DOHH2 (cell line): ENCODE data around the gene ANTXRL.

Source experiments
- EZH2phosphoT487 ChIP-seq: fragments of 200-600 bp; sonication (generic); IDR thresholded peaks from 2 replicates; pipeline ENCODE4 v1.6.1; 2017; ENCODE audit warnings: borderline replicate concordance, mild to moderate bottlenecking, antibody characterized with exemption, low read length, moderate library complexity, mixed read lengths
- TF ChIP-seq, protein P1 (sequence below): fragments of 200-600 bp; sonication (generic); IDR thresholded peaks from one replicate; pipeline ENCODE4 v1.5.1; 2014; ENCODE audit warnings: antibody characterized with exemption, mild to moderate bottlenecking, low read depth, low read length; ENCODE audit not compliant: poor library complexity, severe bottlenecking

DNA sequence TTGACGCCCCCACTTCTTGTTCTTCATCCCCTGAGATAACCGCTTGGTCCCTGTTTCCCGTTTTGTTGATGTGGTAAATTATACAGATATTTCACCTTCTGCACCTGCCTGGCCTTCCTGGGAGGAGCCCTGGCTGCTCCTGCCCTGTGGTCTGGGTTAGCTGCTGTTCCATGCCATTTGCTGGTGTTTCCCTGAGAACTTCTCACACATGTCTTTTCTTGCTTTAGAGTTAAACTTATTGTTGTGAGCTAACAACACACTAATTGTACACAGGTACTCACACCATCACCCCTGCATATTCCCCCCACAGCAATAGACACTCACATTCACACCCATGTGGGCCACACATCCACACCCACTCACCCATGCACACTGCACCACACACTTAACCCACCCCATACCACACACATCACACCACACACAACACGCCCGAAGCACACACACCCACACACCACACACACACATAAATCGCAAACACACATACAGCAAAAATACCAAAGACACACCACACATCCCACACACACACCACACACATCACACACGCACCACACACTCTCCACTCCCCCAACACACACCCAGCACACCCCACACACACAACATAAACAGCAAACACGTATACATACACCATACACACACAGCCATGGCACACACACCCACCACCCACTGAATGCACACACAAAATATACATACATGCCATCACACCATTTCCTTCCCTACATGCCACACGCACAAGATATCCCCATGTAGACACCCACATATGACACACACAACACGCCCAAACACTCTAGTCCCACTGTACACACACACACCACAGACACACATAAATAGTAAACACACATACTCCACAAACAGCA, 19.4 kb upstream of the ANTXRL start:
- TF ChIP-seq, protein P1, sequence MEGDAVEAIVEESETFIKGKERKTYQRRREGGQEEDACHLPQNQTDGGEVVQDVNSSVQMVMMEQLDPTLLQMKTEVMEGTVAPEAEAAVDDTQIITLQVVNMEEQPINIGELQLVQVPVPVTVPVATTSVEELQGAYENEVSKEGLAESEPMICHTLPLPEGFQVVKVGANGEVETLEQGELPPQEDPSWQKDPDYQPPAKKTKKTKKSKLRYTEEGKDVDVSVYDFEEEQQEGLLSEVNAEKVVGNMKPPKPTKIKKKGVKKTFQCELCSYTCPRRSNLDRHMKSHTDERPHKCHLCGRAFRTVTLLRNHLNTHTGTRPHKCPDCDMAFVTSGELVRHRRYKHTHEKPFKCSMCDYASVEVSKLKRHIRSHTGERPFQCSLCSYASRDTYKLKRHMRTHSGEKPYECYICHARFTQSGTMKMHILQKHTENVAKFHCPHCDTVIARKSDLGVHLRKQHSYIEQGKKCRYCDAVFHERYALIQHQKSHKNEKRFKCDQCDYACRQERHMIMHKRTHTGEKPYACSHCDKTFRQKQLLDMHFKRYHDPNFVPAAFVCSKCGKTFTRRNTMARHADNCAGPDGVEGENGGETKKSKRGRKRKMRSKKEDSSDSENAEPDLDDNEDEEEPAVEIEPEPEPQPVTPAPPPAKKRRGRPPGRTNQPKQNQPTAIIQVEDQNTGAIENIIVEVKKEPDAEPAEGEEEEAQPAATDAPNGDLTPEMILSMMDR, result no peak
- TF ChIP-seq EZH2phosphoT487, result no peak
